ENCODE data around the gene ACOX2. TPM values are rescaled to one million over a fixed set of nuclear protein-coding genes. Genes with fewer than 3 reads are reported as not detected.

The ACOX2 gene
- total RNA-seq, 1 experiment from 2014 or later, result 0.85 TPM

- H3K4me3 Mint-ChIP-seq, result no peak overlapping the region
- no peak overlapping the region; a peak in 1 of 7 replicates for H3K27ac Mint-ChIP-seq
- no CpG with 5 or more reads among the region's 6 CpGs for WGBS (ENCODE audit: extremely low coverage, insufficient read length, low lambda C conversion rate)
Measured at GRCh38 chr3:58508437-58508836, 28.6 kb downstream of the ACOX2 start.

More at GRCh38 chr3:58508437-58508836, 28.6 kb downstream of the ACOX2 start:
- Histone ChIP-seq H2BK120ac (ENCODE audit: low read depth, low read length, poor library complexity, severe bottlenecking) (no peak overlapping the region), H3K18ac (ENCODE audit: insufficient read length, low read depth, low read length) (no peak overlapping the region), H3K4me2 (ENCODE audit: insufficient read depth, insufficient read length, low read length) (no peak overlapping the region), H3T11ph (ENCODE audit: low read length) (no peak overlapping the region), H4K8ac (replicated peaks; ENCODE audit: insufficient read length, low read depth, low read length) (no peak overlapping the region), H2AK5ac (ENCODE audit: insufficient read length, low read length) (no peak overlapping the region), H2BK15ac (ENCODE audit: low read depth, low read length) (no peak overlapping the region), H2BK5ac (ENCODE audit: insufficient read length, low read length) (no peak overlapping the region), H3K27ac (ENCODE audit: insufficient read length, low read depth, low read length) (no peak overlapping the region), H3K4me1 (ENCODE audit: insufficient read depth, low read length) (no peaks in the 10 kb centered on the region), H4K5ac (ENCODE audit: insufficient read length, low read depth, low read length) (no peak overlapping the region), H3K14ac (ENCODE audit: insufficient read depth, low read length) (no peak overlapping the region), H4K20me1 (ENCODE audit: control insufficient read depth, insufficient read depth, insufficient read length) (no peaks in the 10 kb centered on the region), H3K23ac (ENCODE audit: insufficient read length, low read depth, low read length) (no peak overlapping the region), H3K79me2 (ENCODE audit: insufficient read depth, low read length) (no peaks in the 10 kb centered on the region), H2BK12ac (ENCODE audit: insufficient read length, low read depth, low read length) (no peak overlapping the region), H3K4ac (ENCODE audit: low read depth, low read length) (no peak overlapping the region), H3K27me3 (ENCODE audit: insufficient read depth, low read length) (no peaks in the 10 kb centered on the region), H2AFZ (ENCODE audit: low read length) (no peak overlapping the region), H2BK20ac (ENCODE audit: low read depth, low read length, poor library complexity, severe bottlenecking) (no peak overlapping the region), H3K56ac (ENCODE audit: insufficient read length, low read depth, low read length) (no peak overlapping the region), H3K23me2 (ENCODE audit: insufficient read length, low read depth, low read length, poor library complexity, severe bottlenecking) (no peaks in the 10 kb centered on the region), H3K79me1 (ENCODE audit: insufficient read depth, low read depth, low read length, poor library complexity, severe bottlenecking) (no peaks in the 10 kb centered on the region), H3K9ac (ENCODE audit: extremely low read depth, insufficient read length, low read length) (no peak overlapping the region), H4K91ac (ENCODE audit: insufficient read length, low read depth, low read length) (no peak overlapping the region), H3K9me3 (ENCODE audit: control insufficient read depth, low read depth, low read length) (no peaks in the 10 kb centered on the region)
- no peaks in the 10 kb centered on the region for H3K36me3 Mint-ChIP-seq (ENCODE audit: insufficient read depth in 1 of 3, low read depth in 3 of 3)
- no peak for DNase-seq
- no peaks in the 10 kb centered on the region for H3K4me1 Mint-ChIP-seq
- no peaks in the 10 kb centered on the region for H3K27me3 Mint-ChIP-seq (ENCODE audit: low read depth)
- no peaks in the 10 kb centered on the region for H3K9me3 Mint-ChIP-seq
- TF ChIP-seq CTCF (conservative IDR thresholded peaks at IDR 0.05), result no peak
